Measurements from ENCODE around the gene TLL2.

TLL2 gene

GRCh38 chr10:96419351-96419750 is 94.4 kb downstream of the TLL2 start:
- no peaks in the 10 kb centered on the region for H3K27me3 ChIP-seq (ENCODE audit: insufficient read depth, low read length)
- no peak overlapping the region for H3K4me3 ChIP-seq (ENCODE audit: low read length)
- H2AFZ ChIP-seq (ENCODE audit: low read depth, low read length), result no peak overlapping the region
- no peaks in the 10 kb centered on the region for H3K36me3 ChIP-seq (ENCODE audit: insufficient read depth, low read length)
- no peaks in the 10 kb centered on the region for H3K9me3 ChIP-seq (ENCODE audit: low read length)
- H3K4me1 ChIP-seq (ENCODE audit: insufficient read depth, low read length), result no peaks in the 10 kb centered on the region

- Histone ChIP-seq H3K4me3 (ENCODE audit: low read length) (no peak overlapping the region), H3K9me3 (ENCODE audit: low read length) (no peaks in the 10 kb centered on the region), H3K27me3 (ENCODE audit: insufficient read depth, low read length) (no peaks in the 10 kb centered on the region), H2AFZ (ENCODE audit: low read depth, low read length) (no peak overlapping the region), H3K36me3 (ENCODE audit: insufficient read depth, low read length) (no peaks in the 10 kb centered on the region), H3K4me1 (ENCODE audit: insufficient read depth, low read length) (no peaks in the 10 kb centered on the region)
These were observed 95.1 kb downstream of the TLL2 start for GRCh38 chr10:96418582-96418981.

GRCh38 chr10:96417441-96417840 is 96.3 kb downstream of the TLL2 start:
- no peaks in the 10 kb centered on the region for H3K4me1 ChIP-seq (ENCODE audit: insufficient read depth, low read length)
- H3K36me3 ChIP-seq (ENCODE audit: insufficient read depth, low read length), result no peaks in the 10 kb centered on the region
- H3K4me3 ChIP-seq (ENCODE audit: low read length), result no peak overlapping the region
- H2AFZ ChIP-seq (ENCODE audit: low read depth, low read length), result no peak overlapping the region
- no peaks in the 10 kb centered on the region for H3K9me3 ChIP-seq (ENCODE audit: low read length)
- peaks cover 4% of the 10 kb centered on the region for H3K27me3 ChIP-seq (ENCODE audit: insufficient read depth, low read length)

GRCh38 chr10:96416643-96417042 is 97.1 kb downstream of the TLL2 start:
- no peaks in the 10 kb centered on the region for H3K4me1 ChIP-seq (ENCODE audit: insufficient read depth, low read length)
- H3K4me3 ChIP-seq (ENCODE audit: low read length), result no peak overlapping the region
- no peak overlapping the region for H2AFZ ChIP-seq (ENCODE audit: low read depth, low read length)
- H3K9me3 ChIP-seq (ENCODE audit: low read length), result no peaks in the 10 kb centered on the region
- no peaks in the 10 kb centered on the region for H3K36me3 ChIP-seq (ENCODE audit: insufficient read depth, low read length)
- H3K27me3 ChIP-seq (ENCODE audit: insufficient read depth, low read length), result peaks cover 10% of the 10 kb centered on the region

DNA sequence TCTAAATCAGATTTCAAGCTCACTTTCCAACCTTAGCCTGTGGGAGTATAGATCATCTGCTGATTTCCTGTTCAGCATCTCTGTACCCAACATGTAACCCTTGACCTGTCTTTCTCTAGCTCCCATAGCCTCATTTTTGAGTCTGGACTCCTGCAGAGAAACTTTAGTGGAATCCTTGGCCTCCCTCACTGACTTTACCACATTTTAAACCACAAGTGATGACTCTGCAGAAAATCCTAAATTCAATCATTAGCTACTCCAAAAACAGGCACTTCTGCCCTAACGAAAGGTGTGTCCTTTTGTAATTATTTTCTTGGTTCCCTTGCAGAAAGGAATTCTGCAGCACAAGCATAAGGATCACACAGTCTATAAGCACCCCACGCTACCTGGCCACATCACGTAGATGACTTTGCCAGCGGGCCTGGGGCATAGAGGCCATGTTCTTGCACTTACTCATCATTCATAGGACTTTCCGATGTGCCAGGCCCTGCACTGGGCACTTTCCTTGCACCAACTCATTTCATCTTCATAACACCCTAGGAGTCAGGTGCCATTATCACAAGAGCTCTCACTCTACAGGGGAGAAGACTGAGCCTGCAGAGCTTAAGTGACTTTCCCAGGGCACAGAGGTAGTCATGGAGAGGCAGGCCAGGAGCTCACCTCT is 97.7 kb downstream of the TLL2 start:
- Histone ChIP-seq H3K4me1 (ENCODE audit: insufficient read depth, low read length) (no peaks in the 10 kb centered on the region), H3K36me3 (ENCODE audit: insufficient read depth, low read length) (no peaks in the 10 kb centered on the region), H2AFZ (ENCODE audit: low read depth, low read length) (no peak overlapping the region), H3K27me3 (ENCODE audit: insufficient read depth, low read length) (peaks cover 14% of the 10 kb centered on the region), H3K4me3 (ENCODE audit: low read length) (no peak overlapping the region), H3K9me3 (ENCODE audit: low read length) (no peaks in the 10 kb centered on the region)

DNA sequence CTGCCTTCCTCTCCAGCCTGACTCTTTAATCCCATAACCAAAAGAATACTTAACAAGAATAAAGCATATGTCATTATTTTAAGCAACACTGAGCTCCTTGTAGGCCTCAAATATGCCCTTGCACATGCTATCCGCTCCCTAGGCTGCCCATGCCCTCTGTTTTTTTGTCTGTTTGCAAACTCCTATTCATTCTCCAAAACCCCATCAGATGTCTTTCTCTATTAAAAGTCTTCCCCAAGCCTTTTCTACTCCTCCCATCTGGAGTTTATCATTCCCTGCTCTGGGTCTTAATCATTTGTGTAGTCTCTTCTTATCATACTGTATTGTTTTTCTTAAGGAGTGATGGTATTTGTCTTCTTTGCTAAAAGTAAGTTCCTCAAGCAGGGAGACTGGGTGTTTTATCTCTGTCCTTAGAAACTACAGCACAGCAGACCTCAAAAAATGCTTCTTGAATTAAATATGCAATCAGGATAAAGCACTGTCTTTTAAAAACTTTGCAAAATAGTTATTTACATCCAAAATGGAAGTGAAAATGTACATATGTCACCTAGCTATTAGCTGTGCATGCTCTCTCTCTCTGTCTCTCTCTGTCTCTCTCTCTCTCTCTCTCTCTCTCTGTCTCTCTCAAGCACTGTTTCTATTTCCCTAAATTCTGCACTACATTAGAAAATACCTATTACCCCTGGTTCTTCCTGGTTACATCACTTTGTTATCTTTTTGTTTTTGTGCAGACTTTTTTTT is 98.4 kb downstream of the TLL2 start:
- Histone ChIP-seq H3K9me3 (ENCODE audit: low read length) (no peaks in the 10 kb centered on the region), H3K4me3 (ENCODE audit: low read length) (no peak overlapping the region)

GRCh38 chr10:96414303-96414702 is 99.4 kb downstream of the TLL2 start:
- Histone ChIP-seq H3K27me3 (ENCODE audit: insufficient read depth, low read length) (peaks cover 15% of the 10 kb centered on the region), H3K4me1 (ENCODE audit: insufficient read depth, low read length) (no peaks in the 10 kb centered on the region), H3K36me3 (ENCODE audit: insufficient read depth, low read length) (no peaks in the 10 kb centered on the region), H3K9me3 (ENCODE audit: low read length) (no peaks in the 10 kb centered on the region), H2AFZ (ENCODE audit: low read depth, low read length) (no peak overlapping the region), H3K4me3 (ENCODE audit: low read length) (no peak overlapping the region)

More for the DNA sequence above, 98.4 kb downstream of the TLL2 start:
- Histone ChIP-seq H2AFZ (ENCODE audit: low read depth, low read length) (no peak overlapping the region), H3K4me1 (ENCODE audit: insufficient read depth, low read length) (no peaks in the 10 kb centered on the region), H3K27me3 (ENCODE audit: insufficient read depth, low read length) (peaks cover 14% of the 10 kb centered on the region), H3K36me3 (ENCODE audit: insufficient read depth, low read length) (no peaks in the 10 kb centered on the region)

GRCh38 chr10:96413151-96413787 is 100.5 kb downstream of the TLL2 start:
- Histone ChIP-seq H2AFZ (ENCODE audit: low read depth, low read length) (no peak overlapping the region), H3K36me3 (ENCODE audit: insufficient read depth, low read length) (no peaks in the 10 kb centered on the region), H3K4me1 (ENCODE audit: insufficient read depth, low read length) (no peaks in the 10 kb centered on the region), H3K27me3 (ENCODE audit: insufficient read depth, low read length) (peaks cover 16% of the 10 kb centered on the region), H3K9me3 (ENCODE audit: low read length) (no peaks in the 10 kb centered on the region), H3K4me3 (ENCODE audit: low read length) (no peak overlapping the region)

- peaks cover 16% of the 10 kb centered on the region for H3K27me3 ChIP-seq (ENCODE audit: insufficient read depth, low read length)
These were observed 101.9 kb downstream of the TLL2 start for GRCh38 chr10:96411716-96412320.

DNA sequence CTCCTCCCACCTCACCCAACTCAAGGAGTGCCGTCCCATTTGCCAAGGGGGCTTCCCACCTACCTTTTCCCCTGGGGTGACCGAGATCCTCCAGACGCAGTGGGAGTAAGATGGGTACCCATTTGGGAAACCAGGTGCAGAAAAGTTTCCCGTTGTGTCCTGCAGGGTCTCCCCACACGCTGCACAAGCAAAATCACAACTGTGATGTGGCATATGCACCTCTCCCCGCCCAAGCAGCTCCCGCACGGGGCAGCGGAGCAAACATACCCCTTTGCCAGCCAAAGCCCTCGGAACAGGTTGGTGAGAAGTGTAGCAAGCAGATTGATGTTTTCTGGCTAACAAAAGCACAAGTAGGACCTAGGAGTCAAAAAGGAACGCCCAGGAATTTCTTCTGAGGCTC is 103.4 kb downstream of the TLL2 start:
- no peak overlapping the region for H2AFZ ChIP-seq (ENCODE audit: low read depth, low read length)
- no peak overlapping the region for H3K4me3 ChIP-seq (ENCODE audit: low read length)
- H3K27me3 ChIP-seq (ENCODE audit: insufficient read depth, low read length), result peaks cover 24% of the 10 kb centered on the region
- no peaks in the 10 kb centered on the region for H3K4me1 ChIP-seq (ENCODE audit: insufficient read depth, low read length)
- no peaks in the 10 kb centered on the region for H3K36me3 ChIP-seq (ENCODE audit: insufficient read depth, low read length)
- no peaks in the 10 kb centered on the region for H3K9me3 ChIP-seq (ENCODE audit: low read length)

More at GRCh38 chr10:96411716-96412320, 101.9 kb downstream of the TLL2 start:
- Histone ChIP-seq H2AFZ (ENCODE audit: low read depth, low read length) (no peak overlapping the region), H3K4me1 (ENCODE audit: insufficient read depth, low read length) (no peaks in the 10 kb centered on the region), H3K9me3 (ENCODE audit: low read length) (no peaks in the 10 kb centered on the region), H3K36me3 (ENCODE audit: insufficient read depth, low read length) (no peaks in the 10 kb centered on the region), H3K4me3 (ENCODE audit: low read length) (no peak overlapping the region)

- peaks cover 24% of the 10 kb centered on the region for H3K27me3 ChIP-seq (ENCODE audit: insufficient read depth, low read length)
- no peaks in the 10 kb centered on the region for H3K9me3 ChIP-seq (ENCODE audit: low read length)
- H3K36me3 ChIP-seq (ENCODE audit: insufficient read depth, low read length), result no peaks in the 10 kb centered on the region
- H3K4me1 ChIP-seq (ENCODE audit: insufficient read depth, low read length), result no peaks in the 10 kb centered on the region
- no peak overlapping the region for H2AFZ ChIP-seq (ENCODE audit: low read depth, low read length)
- H3K4me3 ChIP-seq (ENCODE audit: low read length), result no peak overlapping the region
These were observed 105.5 kb downstream of the TLL2 start for GRCh38 chr10:96408201-96408600.

GRCh38 chr10:96407560-96408069 is 106.1 kb downstream of the TLL2 start:
- H3K4me3 ChIP-seq (ENCODE audit: low read length), result no peak overlapping the region
- no peak overlapping the region for H2AFZ ChIP-seq (ENCODE audit: low read depth, low read length)
- H3K4me1 ChIP-seq (ENCODE audit: insufficient read depth, low read length), result no peaks in the 10 kb centered on the region
- H3K36me3 ChIP-seq (ENCODE audit: insufficient read depth, low read length), result no peaks in the 10 kb centered on the region
- no peaks in the 10 kb centered on the region for H3K9me3 ChIP-seq (ENCODE audit: low read length)
- H3K27me3 ChIP-seq (ENCODE audit: insufficient read depth, low read length), result peaks cover 27% of the 10 kb centered on the region

GRCh38 chr10:96406091-96406490 is 107.6 kb downstream of the TLL2 start:
- no peaks in the 10 kb centered on the region for H3K9me3 ChIP-seq (ENCODE audit: low read length)
- no peaks in the 10 kb centered on the region for H3K36me3 ChIP-seq (ENCODE audit: insufficient read depth, low read length)
- H3K4me1 ChIP-seq (ENCODE audit: insufficient read depth, low read length), result peaks cover 9% of the 10 kb centered on the region
- no peak overlapping the region for H3K4me3 ChIP-seq (ENCODE audit: low read length)
- no peak overlapping the region for H2AFZ ChIP-seq (ENCODE audit: low read depth, low read length)
- peaks cover 20% of the 10 kb centered on the region for H3K27me3 ChIP-seq (ENCODE audit: insufficient read depth, low read length)
